ENCODE data around the gene ATP5PD.
"Not testable (repeated sequence)": the region's sequence is repeated elsewhere in the genome, so short reads cannot be mapped to it uniquely, and the experiment has no call there.

The ATP5PD gene

DNA sequence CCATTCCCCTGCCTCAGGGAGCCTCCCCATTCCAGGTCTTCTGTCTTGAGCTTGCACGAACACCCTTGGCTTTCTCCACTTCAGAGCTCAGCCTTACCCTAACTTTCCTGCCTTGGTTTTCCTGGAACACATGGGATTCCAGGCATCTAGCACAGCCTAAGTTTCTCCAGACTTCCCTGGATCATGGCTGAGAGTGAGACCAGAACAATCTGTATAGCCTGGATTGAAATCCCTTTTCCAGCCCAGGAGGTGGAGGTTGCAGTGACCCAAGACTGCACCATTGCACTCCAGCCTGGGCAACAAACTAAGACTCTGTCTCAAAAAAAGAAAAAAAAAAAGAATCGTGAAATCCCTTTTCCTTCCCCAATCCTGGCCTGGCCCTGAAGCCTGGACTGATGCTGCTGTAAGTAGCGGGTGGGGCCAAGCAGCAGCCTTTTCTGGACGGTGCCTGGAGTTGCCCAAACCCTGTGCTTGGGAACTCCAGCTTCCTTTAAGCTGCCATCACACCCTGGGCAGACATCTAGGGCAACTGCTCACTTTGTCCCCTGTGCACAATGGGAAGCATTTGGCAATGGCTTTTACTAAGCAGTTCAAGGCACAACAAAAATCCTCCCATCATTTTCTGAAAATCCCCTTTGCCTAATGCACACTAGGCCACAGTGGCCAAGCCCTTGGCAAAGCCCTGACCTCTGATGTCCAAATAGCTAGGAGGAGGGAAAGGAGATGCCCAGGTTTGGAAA is 29.0 kb upstream of the ATP5PD start:
- Histone ChIP-seq H3K9me3 (ENCODE audit: insufficient read depth, low read depth, low read length) (no peaks in the 10 kb centered on the region), H3K4me3 (ENCODE audit: low read length) (no peak overlapping the region), H3K9ac (ENCODE audit: low read depth, low read length) (no peak overlapping the region), H3K4me1 (ENCODE audit: insufficient read depth, low read length) (peaks cover 10% of the 10 kb centered on the region; the same call in 1 of the 2 replicates), H3K27ac (ENCODE audit: low read depth, low read length) (no peak overlapping the region), H3K27me3 (ENCODE audit: insufficient read depth, low read length) (no peaks in the 10 kb centered on the region), H3K36me3 (ENCODE audit: insufficient read depth, low read length) (no peaks in the 10 kb centered on the region)
- 77% methylated on average over 4 of the region's 4 CpGs for WGBS

DNA sequence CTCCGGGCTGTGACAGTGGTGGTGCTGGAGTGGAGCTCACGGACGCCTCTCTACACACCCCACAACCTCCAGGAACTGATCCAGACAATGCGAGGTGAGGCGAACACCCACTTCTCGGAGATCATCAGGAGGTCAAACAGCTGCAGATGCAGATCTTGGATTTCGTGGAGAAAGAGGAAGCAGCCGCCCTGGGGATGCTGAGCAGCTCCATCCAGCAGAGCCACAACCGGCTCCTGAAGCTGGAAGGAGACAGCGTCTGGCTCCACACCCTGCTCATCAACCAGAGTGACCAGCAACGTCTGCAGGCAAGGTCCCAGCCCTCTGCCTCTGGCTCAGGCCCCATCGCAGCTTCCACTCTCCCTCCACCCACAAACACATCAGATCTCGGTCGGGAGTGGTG is 27.8 kb upstream of the ATP5PD start:
- no peak overlapping the region for H3K27ac ChIP-seq (ENCODE audit: low read depth, low read length)
- no peaks in the 10 kb centered on the region for H3K36me3 ChIP-seq (ENCODE audit: insufficient read depth, low read length)
- peaks cover 10% of the 10 kb centered on the region; the same call in 1 of the 2 replicates for H3K4me1 ChIP-seq (ENCODE audit: insufficient read depth, low read length)
- WGBS: 92% methylated on average over 14 of the region's 14 CpGs
- no peak overlapping the region for H3K9ac ChIP-seq (ENCODE audit: low read depth, low read length)
- no peak overlapping the region for H3K4me3 ChIP-seq (ENCODE audit: low read length)
- H3K9me3 ChIP-seq (ENCODE audit: insufficient read depth, low read depth, low read length): no peaks in the 10 kb centered on the region
- no peaks in the 10 kb centered on the region for H3K27me3 ChIP-seq (ENCODE audit: insufficient read depth, low read length)

DNA sequence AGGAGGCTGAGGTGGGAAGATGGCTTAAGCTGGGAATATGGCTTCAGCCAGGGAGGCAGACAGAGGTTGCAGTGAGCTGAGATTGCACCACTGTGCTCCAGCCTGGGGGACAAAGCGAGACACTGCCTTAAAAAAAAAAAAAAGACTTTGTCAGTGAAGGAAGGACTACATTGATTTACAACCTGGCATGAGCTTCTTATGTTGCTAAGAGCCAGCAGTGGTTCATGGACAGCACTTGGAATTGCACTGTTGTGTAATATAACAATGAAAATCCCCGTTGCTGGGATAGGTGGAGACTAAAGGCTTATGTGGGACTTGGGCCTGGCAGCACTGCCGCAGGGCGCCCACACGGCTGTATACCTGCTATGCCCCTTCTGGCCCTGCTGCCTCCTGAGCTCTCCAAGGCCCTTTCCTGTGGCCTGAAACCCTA is 26.9 kb upstream of the ATP5PD start:
- peaks cover 6% of the 10 kb centered on the region; the same call in 1 of the 2 replicates for H3K4me1 ChIP-seq (ENCODE audit: insufficient read depth, low read length)
- 95% methylated on average over 5 of the region's 5 CpGs for WGBS
- H3K9ac ChIP-seq (ENCODE audit: low read depth, low read length): no peak overlapping the region
- no peaks in the 10 kb centered on the region for H3K36me3 ChIP-seq (ENCODE audit: insufficient read depth, low read length)
- no peak overlapping the region for H3K27ac ChIP-seq (ENCODE audit: low read depth, low read length)
- H3K4me3 ChIP-seq (ENCODE audit: low read length): no peak overlapping the region
- no peaks in the 10 kb centered on the region for H3K9me3 ChIP-seq (ENCODE audit: insufficient read depth, low read depth, low read length)
- H3K27me3 ChIP-seq (ENCODE audit: insufficient read depth, low read length): no peaks in the 10 kb centered on the region

DNA sequence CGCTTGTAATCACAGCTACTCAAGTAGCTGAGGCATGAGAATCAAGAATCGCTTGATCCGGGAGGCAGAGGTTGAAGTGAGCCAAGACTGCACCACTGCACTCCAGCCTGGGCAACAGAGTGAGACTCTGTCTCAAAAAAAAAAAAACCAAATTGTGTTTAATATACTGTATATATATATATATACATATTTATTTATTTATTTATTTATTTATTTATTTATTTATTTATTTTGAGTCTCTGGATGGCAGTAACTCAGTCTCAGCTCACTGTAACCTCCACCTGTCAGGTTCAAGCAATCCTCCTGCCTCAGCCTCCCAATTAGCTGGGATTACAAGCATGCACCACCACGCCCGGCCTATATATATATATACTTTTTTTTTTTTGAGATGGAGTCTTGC is 26.1 kb upstream of the ATP5PD start:
- not testable (repeated sequence) for H3K27ac ChIP-seq (ENCODE audit: low read depth, low read length); H3K36me3 ChIP-seq (ENCODE audit: insufficient read depth, low read length); H3K9ac ChIP-seq (ENCODE audit: low read depth, low read length); H3K27me3 ChIP-seq (ENCODE audit: insufficient read depth, low read length); H3K4me1 ChIP-seq (ENCODE audit: insufficient read depth, low read length); H3K9me3 ChIP-seq (ENCODE audit: insufficient read depth, low read depth, low read length); H3K4me3 ChIP-seq (ENCODE audit: low read length)
- 96% methylated on average over 3 of the region's 5 CpGs for WGBS

DNA sequence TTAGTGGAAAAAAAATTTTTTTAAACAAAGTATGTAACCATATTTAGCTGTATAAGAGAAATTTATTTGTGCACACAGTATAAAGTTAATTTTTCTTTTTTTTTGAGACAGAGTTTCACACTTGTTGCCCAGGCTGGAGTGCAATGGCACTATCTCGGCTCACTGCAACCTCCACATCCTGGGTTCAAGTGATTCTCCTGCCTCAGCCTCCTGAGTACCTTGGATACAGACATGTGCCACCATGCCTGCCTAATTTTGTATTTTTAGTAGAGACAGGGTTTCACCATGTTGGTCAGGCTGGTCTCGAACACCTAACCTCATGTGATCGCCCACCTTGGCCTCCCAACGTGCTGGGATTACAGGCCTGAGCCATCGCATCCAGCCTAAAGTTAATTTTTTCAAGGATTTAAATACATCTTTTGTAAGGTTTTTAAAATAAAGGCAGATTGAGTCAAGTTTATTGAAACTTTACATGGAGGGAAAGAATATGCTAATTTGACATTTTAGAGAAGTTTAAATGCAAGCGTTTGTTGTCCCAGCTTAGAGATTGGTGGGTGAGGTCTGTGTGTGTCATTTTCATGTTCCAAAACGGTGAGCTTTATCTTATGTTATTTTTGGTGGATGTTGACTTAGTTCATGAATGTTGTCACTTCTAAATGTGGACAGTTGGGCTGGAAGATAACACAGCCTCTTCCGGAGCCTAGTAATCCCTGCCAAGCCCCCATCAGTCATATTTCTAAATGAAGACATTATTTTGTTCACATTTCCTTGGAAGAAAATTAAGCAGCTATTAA is 24.9 kb upstream of the ATP5PD start:
- WGBS: 94% methylated on average over 8 of the region's 8 CpGs
- H3K36me3 ChIP-seq (ENCODE audit: insufficient read depth, low read length); H3K4me3 ChIP-seq (ENCODE audit: low read length); H3K4me1 ChIP-seq (ENCODE audit: insufficient read depth, low read length); H3K27ac ChIP-seq (ENCODE audit: low read depth, low read length); H3K9me3 ChIP-seq (ENCODE audit: insufficient read depth, low read depth, low read length); H3K27me3 ChIP-seq (ENCODE audit: insufficient read depth, low read length); H3K9ac ChIP-seq (ENCODE audit: low read depth, low read length): not testable (repeated sequence)

DNA sequence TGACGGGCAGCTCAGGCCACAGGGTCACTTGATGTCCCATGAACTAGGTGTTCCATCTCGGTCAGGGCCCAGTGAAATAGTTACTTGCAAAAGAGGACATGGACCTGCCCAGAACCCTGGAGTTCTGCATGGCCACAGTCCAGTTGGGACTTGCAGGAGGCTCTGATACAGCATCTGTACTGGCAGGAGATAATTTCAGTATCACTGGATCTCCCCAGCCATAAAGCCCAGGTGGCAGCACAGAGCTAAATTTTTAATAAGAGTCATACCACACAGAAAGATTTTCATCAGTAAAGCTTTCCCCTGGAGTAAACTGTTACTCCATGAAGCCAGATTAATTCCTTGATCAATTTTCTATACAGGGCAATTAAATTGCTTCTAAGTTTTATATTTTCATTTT is 23.0 kb upstream of the ATP5PD start:
- H3K27me3 ChIP-seq (ENCODE audit: insufficient read depth, low read length): no peaks in the 10 kb centered on the region
- 94% methylated on average over 2 of the region's 2 CpGs for WGBS
- H3K9ac ChIP-seq (ENCODE audit: low read depth, low read length): no peak overlapping the region
- no peaks in the 10 kb centered on the region for H3K4me1 ChIP-seq (ENCODE audit: insufficient read depth, low read length)
- no peak overlapping the region for H3K27ac ChIP-seq (ENCODE audit: low read depth, low read length)
- H3K36me3 ChIP-seq (ENCODE audit: insufficient read depth, low read length): peaks cover 6% of the 10 kb centered on the region
- no peak overlapping the region for H3K4me3 ChIP-seq (ENCODE audit: low read length)
- H3K9me3 ChIP-seq (ENCODE audit: insufficient read depth, low read depth, low read length): no peaks in the 10 kb centered on the region

DNA sequence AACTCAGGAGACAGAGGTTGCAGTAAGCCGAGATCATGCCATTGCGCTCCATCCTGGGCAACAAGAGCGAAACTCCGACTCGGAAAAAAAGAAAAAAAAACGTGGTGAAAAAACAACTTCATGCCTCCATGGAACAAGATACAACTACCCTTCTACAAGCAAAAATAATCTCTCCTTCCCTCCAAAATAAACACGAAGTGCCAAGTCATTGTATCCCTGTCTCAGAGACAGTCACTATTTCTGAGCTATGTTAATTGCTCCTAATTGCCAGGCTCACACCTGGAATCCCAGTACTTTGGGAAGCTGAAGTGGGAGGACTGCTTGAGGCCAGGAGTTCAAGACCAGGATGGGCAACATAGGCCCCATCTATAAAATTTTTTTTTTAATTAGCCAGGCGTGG is 22.0 kb upstream of the ATP5PD start:
- Histone ChIP-seq H3K36me3 (ENCODE audit: insufficient read depth, low read length) (peaks cover 17% of the 10 kb centered on the region), H3K27ac (ENCODE audit: low read depth, low read length) (no peak overlapping the region), H3K9ac (ENCODE audit: low read depth, low read length) (no peak overlapping the region), H3K4me3 (ENCODE audit: low read length) (no peak overlapping the region), H3K27me3 (ENCODE audit: insufficient read depth, low read length) (no peaks in the 10 kb centered on the region), H3K9me3 (ENCODE audit: insufficient read depth, low read depth, low read length) (no peaks in the 10 kb centered on the region), H3K4me1 (ENCODE audit: insufficient read depth, low read length) (no peaks in the 10 kb centered on the region)
- 88% methylated on average over 8 of the region's 8 CpGs for WGBS

DNA sequence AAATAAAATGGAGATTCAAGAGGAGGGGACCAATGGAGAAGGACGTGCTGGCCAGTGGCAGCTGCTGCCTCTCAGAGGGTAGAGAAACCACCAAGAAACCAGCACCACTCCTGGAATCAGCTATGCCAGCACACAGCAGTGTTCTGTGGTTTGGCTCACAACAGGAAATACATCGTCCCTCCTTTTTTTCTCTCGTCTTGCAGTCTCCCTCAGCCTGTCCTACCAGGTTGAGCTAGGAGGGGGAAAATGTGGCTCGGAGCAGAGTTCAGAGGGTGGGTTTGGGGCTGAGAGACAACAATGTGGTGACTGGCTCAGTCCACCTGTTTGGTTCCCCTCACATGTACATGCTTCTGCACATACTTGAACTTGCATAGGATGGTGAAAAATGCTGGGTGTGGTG is 21.1 kb upstream of the ATP5PD start:
- peaks cover 25% of the 10 kb centered on the region for H3K36me3 ChIP-seq (ENCODE audit: insufficient read depth, low read length)
- no peaks in the 10 kb centered on the region for H3K27me3 ChIP-seq (ENCODE audit: insufficient read depth, low read length)
- H3K27ac ChIP-seq (ENCODE audit: low read depth, low read length): no peak overlapping the region
- no peaks in the 10 kb centered on the region for H3K9me3 ChIP-seq (ENCODE audit: insufficient read depth, low read depth, low read length)
- H3K4me3 ChIP-seq (ENCODE audit: low read length): no peak overlapping the region
- H3K9ac ChIP-seq (ENCODE audit: low read depth, low read length): no peak overlapping the region; the same call in 1 of the 2 replicates
- no peaks in the 10 kb centered on the region for H3K4me1 ChIP-seq (ENCODE audit: insufficient read depth, low read length)
- 84% methylated on average over 4 of the region's 4 CpGs for WGBS

DNA sequence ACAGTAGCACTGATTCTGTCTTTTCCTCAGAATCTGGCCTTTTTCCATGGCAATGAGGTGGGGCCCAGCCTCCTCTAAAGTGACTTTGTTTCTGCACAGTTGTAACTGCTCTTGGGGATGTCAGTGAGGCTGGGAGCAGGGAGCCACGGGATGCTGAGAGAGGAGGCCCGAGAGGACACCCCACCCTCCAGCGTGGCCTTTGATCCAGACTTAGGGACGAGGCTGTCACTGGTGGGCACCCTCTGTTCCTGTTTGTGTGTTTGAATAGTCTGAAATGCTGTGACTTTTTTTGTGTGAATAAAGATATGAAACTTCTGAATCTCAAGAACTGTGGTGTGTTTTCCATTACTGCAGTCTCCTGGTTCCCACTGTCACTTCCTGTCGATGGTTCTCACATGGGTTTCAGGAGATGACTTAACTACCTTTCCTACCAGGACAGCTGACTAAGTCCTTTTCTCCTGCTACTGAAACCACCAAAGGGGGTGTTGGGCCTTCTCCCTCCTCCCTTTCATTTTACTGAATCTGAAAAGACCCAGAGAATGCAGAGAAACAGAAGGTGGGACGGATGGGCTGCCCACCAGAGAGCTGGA is 18.9 kb upstream of the ATP5PD start:
- H3K36me3 ChIP-seq (ENCODE audit: insufficient read depth, low read length): peaks cover 47% of the 10 kb centered on the region
- no peaks in the 10 kb centered on the region for H3K27me3 ChIP-seq (ENCODE audit: insufficient read depth, low read length)
- WGBS: 95% methylated on average over 6 of the region's 6 CpGs
- H3K9ac ChIP-seq (ENCODE audit: low read depth, low read length): no peak overlapping the region
- no peak overlapping the region for H3K27ac ChIP-seq (ENCODE audit: low read depth, low read length)
- no peak overlapping the region for H3K4me3 ChIP-seq (ENCODE audit: low read length)
- H3K4me1 ChIP-seq (ENCODE audit: insufficient read depth, low read length): no peaks in the 10 kb centered on the region
- H3K9me3 ChIP-seq (ENCODE audit: insufficient read depth, low read depth, low read length): no peaks in the 10 kb centered on the region

DNA sequence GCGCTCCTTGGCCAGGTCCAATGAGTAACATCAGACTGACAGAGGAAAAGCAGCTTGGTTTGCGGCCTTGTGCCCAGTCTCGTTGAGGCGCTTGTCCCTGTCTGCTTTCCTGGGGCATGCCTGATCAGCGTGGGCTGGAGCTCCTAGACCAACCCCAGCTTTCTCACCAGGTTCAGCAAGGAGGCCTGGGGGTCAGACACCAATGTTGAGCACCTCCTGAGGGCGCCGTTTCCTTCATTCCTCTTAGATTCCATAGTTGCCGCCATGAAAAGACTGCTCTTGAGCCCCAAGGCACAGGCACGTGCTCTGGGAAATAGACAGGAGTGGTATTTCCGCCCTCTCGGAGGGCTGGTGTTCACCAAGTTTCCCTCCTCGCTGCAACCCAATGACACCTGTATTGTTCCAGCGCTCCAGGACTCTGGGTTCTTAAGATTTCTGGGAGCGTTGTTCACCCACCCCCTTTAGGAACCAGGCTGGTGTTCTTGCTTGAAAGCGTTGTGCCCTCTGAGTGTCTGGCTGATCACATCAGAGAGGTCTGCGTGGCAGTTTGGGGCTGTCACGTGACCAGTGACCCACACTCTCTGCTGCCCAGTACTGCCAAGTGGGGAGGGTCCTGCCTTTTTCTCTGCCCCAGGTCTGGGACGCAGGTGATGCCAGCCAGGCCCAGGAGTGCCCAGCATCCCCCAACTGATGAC is 18.2 kb upstream of the ATP5PD start:
- H3K4me3 ChIP-seq (ENCODE audit: low read length): no peak overlapping the region
- 95% methylated on average over 18 of the region's 18 CpGs for WGBS
- peaks cover 54% of the 10 kb centered on the region for H3K36me3 ChIP-seq (ENCODE audit: insufficient read depth, low read length)
- no peaks in the 10 kb centered on the region for H3K27me3 ChIP-seq (ENCODE audit: insufficient read depth, low read length)
- no peak overlapping the region for H3K9ac ChIP-seq (ENCODE audit: low read depth, low read length)
- no peaks in the 10 kb centered on the region for H3K4me1 ChIP-seq (ENCODE audit: insufficient read depth, low read length)
- no peaks in the 10 kb centered on the region for H3K9me3 ChIP-seq (ENCODE audit: insufficient read depth, low read depth, low read length)
- H3K27ac ChIP-seq (ENCODE audit: low read depth, low read length): no peak overlapping the region

DNA sequence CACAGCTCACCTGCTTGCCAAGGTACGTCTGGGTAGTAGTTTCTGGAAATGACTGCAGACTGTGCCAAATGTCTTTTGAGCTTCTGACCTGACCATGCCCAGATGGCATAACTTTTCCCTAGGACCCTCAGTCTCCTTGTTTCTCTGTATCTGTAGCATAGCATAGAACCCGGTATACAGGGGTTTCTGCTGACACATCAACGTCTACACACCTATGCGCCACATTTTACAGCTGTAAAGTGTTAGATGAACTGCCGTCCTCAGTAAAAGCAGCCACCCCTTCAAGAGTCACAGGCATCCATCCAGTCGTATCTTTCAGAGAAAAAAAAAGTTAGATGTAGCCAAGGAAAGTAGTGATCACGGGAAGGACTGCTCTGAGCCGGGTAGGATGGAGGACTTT is 17.7 kb upstream of the ATP5PD start:
- 96% methylated on average over 8 of the region's 8 CpGs for WGBS
- no peaks in the 10 kb centered on the region for H3K9me3 ChIP-seq (ENCODE audit: insufficient read depth, low read depth, low read length)
- H3K4me3 ChIP-seq (ENCODE audit: low read length): no peak overlapping the region
- H3K9ac ChIP-seq (ENCODE audit: low read depth, low read length): no peak overlapping the region
- H3K27ac ChIP-seq (ENCODE audit: low read depth, low read length): no peak overlapping the region
- H3K36me3 ChIP-seq (ENCODE audit: insufficient read depth, low read length): peaks cover 59% of the 10 kb centered on the region
- H3K4me1 ChIP-seq (ENCODE audit: insufficient read depth, low read length): no peaks in the 10 kb centered on the region
- no peaks in the 10 kb centered on the region for H3K27me3 ChIP-seq (ENCODE audit: insufficient read depth, low read length)
